Measurements from ENCODE around the gene PDHX.

DNA sequence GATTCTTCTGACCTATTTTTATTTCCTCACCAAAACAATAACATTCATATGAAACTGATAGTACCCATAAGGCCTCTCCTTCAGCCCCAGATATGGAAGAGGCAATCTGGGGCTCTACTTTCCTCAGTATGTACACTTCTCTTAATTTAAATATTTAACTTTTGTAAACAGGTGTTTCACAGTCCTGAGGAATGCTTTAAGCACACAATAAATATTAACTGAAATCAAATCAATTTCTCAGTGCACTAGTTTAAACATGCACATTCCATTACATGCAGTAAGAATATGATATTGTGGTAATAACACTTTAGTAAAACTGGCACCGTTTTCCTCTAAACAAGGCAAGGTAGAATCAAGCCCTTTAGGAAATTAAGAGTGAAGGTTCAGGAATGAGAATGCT lies 29.2 kb upstream of the PDHX start:
- TF ChIP-seq ZFP3 (CRISPR knock-in tag; IDR thresholded peaks at IDR 0.05) (no peak), ZFP30 (CRISPR knock-in tag; IDR thresholded peaks at IDR 0.05) (no peak), TCF4 (CRISPR knock-in tag; IDR thresholded peaks at IDR 0.05; ENCODE audit: borderline replicate concordance) (no peak), BACH2 (CRISPR knock-in tag; IDR thresholded peaks at IDR 0.05; ENCODE audit: borderline replicate concordance) (no peak), GLIS3 (CRISPR knock-in tag; IDR thresholded peaks at IDR 0.05) (no peak), TOX (CRISPR knock-in tag; IDR thresholded peaks at IDR 0.05; ENCODE audit: borderline replicate concordance) (no peak), RARB (CRISPR knock-in tag; IDR thresholded peaks at IDR 0.05) (no peak), CSDC2 (CRISPR knock-in tag; IDR thresholded peaks at IDR 0.05) (no peak), ARNTL (CRISPR knock-in tag; IDR thresholded peaks at IDR 0.05; ENCODE audit: borderline replicate concordance, low read depth) (no peak), ZNF70 (CRISPR knock-in tag; IDR thresholded peaks at IDR 0.05) (no peak)
- TF ChIP-seq, protein P1, sequence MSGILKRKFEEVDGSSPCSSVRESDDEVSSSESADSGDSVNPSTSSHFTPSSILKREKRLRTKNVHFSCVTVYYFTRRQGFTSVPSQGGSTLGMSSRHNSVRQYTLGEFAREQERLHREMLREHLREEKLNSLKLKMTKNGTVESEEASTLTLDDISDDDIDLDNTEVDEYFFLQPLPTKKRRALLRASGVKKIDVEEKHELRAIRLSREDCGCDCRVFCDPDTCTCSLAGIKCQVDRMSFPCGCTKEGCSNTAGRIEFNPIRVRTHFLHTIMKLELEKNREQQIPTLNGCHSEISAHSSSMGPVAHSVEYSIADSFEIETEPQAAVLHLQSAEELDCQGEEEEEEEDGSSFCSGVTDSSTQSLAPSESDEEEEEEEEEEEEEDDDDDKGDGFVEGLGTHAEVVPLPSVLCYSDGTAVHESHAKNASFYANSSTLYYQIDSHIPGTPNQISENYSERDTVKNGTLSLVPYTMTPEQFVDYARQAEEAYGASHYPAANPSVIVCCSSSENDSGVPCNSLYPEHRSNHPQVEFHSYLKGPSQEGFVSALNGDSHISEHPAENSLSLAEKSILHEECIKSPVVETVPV (CRISPR knock-in tag; IDR thresholded peaks at IDR 0.05) = no peak
- TF ChIP-seq, protein P2, sequence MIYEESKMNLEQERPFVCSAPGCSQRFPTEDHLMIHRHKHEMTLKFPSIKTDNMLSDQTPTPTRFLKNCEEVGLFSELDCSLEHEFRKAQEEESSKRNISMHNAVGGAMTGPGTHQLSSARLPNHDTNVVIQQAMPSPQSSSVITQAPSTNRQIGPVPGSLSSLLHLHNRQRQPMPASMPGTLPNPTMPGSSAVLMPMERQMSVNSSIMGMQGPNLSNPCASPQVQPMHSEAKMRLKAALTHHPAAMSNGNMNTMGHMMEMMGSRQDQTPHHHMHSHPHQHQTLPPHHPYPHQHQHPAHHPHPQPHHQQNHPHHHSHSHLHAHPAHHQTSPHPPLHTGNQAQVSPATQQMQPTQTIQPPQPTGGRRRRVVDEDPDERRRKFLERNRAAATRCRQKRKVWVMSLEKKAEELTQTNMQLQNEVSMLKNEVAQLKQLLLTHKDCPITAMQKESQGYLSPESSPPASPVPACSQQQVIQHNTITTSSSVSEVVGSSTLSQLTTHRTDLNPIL (CRISPR knock-in tag; IDR thresholded peaks at IDR 0.05; ENCODE audit: low read depth) = no peak
- TF ChIP-seq, protein P3, sequence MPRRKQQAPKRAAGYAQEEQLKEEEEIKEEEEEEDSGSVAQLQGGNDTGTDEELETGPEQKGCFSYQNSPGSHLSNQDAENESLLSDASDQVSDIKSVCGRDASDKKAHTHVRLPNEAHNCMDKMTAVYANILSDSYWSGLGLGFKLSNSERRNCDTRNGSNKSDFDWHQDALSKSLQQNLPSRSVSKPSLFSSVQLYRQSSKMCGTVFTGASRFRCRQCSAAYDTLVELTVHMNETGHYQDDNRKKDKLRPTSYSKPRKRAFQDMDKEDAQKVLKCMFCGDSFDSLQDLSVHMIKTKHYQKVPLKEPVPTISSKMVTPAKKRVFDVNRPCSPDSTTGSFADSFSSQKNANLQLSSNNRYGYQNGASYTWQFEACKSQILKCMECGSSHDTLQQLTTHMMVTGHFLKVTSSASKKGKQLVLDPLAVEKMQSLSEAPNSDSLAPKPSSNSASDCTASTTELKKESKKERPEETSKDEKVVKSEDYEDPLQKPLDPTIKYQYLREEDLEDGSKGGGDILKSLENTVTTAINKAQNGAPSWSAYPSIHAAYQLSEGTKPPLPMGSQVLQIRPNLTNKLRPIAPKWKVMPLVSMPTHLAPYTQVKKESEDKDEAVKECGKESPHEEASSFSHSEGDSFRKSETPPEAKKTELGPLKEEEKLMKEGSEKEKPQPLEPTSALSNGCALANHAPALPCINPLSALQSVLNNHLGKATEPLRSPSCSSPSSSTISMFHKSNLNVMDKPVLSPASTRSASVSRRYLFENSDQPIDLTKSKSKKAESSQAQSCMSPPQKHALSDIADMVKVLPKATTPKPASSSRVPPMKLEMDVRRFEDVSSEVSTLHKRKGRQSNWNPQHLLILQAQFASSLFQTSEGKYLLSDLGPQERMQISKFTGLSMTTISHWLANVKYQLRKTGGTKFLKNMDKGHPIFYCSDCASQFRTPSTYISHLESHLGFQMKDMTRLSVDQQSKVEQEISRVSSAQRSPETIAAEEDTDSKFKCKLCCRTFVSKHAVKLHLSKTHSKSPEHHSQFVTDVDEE (CRISPR knock-in tag; IDR thresholded peaks at IDR 0.05) = no peak
- TF ChIP-seq, protein P4, sequence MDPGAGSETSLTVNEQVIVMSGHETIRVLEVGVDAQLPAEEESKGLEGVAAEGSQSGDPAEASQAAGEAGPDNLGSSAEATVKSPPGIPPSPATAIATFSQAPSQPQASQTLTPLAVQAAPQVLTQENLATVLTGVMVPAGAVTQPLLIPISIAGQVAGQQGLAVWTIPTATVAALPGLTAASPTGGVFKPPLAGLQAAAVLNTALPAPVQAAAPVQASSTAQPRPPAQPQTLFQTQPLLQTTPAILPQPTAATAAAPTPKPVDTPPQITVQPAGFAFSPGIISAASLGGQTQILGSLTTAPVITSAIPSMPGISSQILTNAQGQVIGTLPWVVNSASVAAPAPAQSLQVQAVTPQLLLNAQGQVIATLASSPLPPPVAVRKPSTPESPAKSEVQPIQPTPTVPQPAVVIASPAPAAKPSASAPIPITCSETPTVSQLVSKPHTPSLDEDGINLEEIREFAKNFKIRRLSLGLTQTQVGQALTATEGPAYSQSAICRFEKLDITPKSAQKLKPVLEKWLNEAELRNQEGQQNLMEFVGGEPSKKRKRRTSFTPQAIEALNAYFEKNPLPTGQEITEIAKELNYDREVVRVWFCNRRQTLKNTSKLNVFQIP (CRISPR knock-in tag; IDR thresholded peaks at IDR 0.05; ENCODE audit: borderline replicate concordance, low read depth) = no peak
